ENCODE data around the gene EDEM3. TPM values are rescaled to one million over a fixed set of nuclear protein-coding genes. Genes with fewer than 3 reads are reported as not detected.

Gene EDEM3
- total and polyA plus RNA-seq, 9 donors: 7.1 to 22.7 (median 18.5) TPM

DNA sequence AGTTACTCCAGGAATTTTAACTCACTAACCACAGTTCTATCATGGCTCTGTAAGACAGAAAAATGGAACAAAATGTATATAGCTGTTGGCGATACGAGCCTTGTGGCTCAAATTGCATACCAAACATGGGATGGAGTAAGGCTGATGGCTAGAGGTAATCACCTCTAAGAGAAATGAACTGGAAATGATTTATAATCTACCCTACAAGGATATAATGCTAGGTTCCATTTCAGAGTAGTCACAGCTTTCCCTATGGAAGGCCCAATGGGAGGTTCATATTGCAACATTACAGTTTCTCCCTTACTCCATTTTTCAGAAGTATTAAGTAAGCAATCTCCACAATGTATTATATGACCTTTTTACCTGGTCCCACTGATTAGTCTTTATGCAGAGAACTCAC, 61.6 kb downstream of the EDEM3 start:
- WGBS, 3 donors: 97 to 98% (median 98%) methylated on average over 2 of the region's 2 CpGs
- TF ChIP-seq POLR2A (IDR thresholded peaks at IDR 0.05) (no peak), EP300 (IDR thresholded peaks at IDR 0.05) (no peak)
- TF ChIP-seq, protein P1, sequence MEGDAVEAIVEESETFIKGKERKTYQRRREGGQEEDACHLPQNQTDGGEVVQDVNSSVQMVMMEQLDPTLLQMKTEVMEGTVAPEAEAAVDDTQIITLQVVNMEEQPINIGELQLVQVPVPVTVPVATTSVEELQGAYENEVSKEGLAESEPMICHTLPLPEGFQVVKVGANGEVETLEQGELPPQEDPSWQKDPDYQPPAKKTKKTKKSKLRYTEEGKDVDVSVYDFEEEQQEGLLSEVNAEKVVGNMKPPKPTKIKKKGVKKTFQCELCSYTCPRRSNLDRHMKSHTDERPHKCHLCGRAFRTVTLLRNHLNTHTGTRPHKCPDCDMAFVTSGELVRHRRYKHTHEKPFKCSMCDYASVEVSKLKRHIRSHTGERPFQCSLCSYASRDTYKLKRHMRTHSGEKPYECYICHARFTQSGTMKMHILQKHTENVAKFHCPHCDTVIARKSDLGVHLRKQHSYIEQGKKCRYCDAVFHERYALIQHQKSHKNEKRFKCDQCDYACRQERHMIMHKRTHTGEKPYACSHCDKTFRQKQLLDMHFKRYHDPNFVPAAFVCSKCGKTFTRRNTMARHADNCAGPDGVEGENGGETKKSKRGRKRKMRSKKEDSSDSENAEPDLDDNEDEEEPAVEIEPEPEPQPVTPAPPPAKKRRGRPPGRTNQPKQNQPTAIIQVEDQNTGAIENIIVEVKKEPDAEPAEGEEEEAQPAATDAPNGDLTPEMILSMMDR (IDR thresholded peaks at IDR 0.05): no peak
- Histone ChIP-seq H3K4me3 (no peak overlapping the region), H3K36me3 (no peaks in the 10 kb centered on the region), H3K9me3 (no peaks in the 10 kb centered on the region), H3K4me1 (ENCODE audit: insufficient read depth) (no peaks in the 10 kb centered on the region), H3K27me3 (peaks cover 3% of the 10 kb centered on the region), H3K27ac (no peak overlapping the region)
- intact Hi-C loops (cut with DNase I): no loop called here
- DNase-seq: no peak

DNA sequence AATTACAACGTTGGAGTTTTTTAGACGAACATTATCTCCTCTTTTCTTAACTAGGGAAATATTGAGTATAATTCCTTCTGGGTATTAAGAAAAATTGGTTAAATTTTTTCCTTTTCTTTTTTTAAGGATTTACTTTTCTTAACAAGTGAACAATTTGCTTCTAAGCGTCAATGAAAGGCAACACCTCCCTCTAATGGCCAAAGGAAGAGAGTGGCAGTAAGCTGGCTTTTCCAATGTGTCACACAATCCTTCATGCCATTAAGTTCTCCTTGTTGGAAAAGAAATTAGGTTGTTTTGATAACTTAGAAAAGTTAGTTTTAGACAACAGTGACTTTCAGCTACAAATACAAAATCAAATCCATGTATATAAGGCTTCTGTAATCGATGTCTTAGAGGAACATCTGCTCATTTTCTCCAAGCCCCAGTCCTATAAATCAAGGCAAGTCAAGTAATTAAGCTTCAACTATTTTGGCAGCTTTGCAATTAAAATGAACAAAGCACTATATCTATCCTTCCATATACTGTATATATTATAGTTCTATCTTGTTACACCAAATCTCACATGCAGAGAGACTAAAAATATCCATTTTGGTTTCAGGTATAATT, 62.8 kb downstream of the EDEM3 start:
- TF ChIP-seq, protein P1 (IDR thresholded peaks at IDR 0.05): peak; percentile 43 to 62 (median 61)
- no peak for TF ChIP-seq EP300 (IDR thresholded peaks at IDR 0.05)
- WGBS, 3 donors: 8 to 9% (median 9%) methylated on average over 4 of the region's 4 CpGs
- no peak overlapping the region for H3K4me3 ChIP-seq
- H3K27ac ChIP-seq: no peak overlapping the region
- intact Hi-C loops (cut with DNase I): no loop called here
- H3K27me3 ChIP-seq: no peaks in the 10 kb centered on the region
- DNase-seq: no peak
- H3K9me3 ChIP-seq: no peaks in the 10 kb centered on the region
- H3K4me1 ChIP-seq (ENCODE audit: insufficient read depth): no peaks in the 10 kb centered on the region
- H3K36me3 ChIP-seq: no peaks in the 10 kb centered on the region

DNA sequence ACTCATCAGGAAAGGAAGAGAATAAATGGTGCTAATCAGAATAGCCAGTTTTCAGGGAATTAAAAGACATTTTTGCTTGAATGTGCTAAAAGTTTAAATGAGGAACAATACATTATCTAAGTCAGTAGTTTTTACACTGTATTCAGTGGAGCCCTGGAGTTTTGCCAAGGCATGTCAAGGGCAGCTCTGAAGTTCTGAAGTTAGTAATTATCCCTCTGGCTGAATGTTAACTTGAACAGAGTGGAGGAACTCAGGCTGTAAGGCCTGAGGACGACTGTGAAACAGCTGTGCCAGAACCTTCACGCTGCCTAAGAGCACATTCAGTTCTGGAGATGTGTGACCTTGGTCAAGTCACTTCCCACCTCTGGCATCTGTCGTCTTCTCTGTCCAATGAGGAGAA, 68.1 kb downstream of the EDEM3 start:
- Histone ChIP-seq H3K4me1 (ENCODE audit: insufficient read depth) (no peaks in the 10 kb centered on the region), H3K4me3 (no peak overlapping the region), H3K27ac (no peak overlapping the region), H3K9me3 (no peaks in the 10 kb centered on the region), H3K27me3 (no peaks in the 10 kb centered on the region), H3K36me3 (no peaks in the 10 kb centered on the region)
- 20 to 43% (median 36%) methylated on average over 3 of the region's 3 CpGs for WGBS, 3 donors
- intact Hi-C loops (cut with DNase I): loop anchor here in 2 of 4 donors (10.0 kb wide), 2 partner anchors 462 to 612 kb away; no protein-coding TSS in a partner anchor
- TF ChIP-seq POLR2A (IDR thresholded peaks at IDR 0.05): no peak
- TF ChIP-seq, protein P1 (IDR thresholded peaks at IDR 0.05): no peak
- TF ChIP-seq EP300 (IDR thresholded peaks at IDR 0.05): no peak
- peak in 1 of 5 donors; percentile 25 for DNase-seq

DNA sequence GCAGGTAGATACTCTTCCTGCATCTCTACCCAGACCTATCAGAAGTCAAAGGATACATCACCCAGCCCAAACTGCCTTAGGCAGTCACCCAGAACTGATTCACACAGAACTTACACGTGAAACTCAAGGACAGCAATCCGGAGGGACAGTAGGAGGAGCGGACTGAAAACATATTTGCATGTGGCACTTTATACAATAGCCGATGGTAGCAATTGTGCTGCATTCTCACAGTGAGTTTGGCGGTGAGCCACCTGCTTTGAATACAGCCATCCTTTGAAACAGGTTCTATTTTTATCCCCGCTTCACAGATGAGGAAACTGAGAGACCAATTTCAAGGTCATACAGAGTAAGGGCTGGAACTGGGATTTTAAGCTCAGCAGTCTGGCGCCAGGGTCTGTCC, 69.5 kb downstream of the EDEM3 start:
- DNase-seq: no peak
- H3K4me1 ChIP-seq (ENCODE audit: insufficient read depth): no peaks in the 10 kb centered on the region
- intact Hi-C loops (cut with DNase I): loop anchor here in 2 of 4 donors (10.0 kb wide), 2 partner anchors 460 to 610 kb away; no protein-coding TSS in a partner anchor
- WGBS, 3 donors: 71 to 79% (median 74%) methylated on average over 7 of the region's 7 CpGs
- H3K4me3 ChIP-seq: no peak overlapping the region
- H3K27ac ChIP-seq: no peak overlapping the region
- no peaks in the 10 kb centered on the region for H3K27me3 ChIP-seq
- no peak for TF ChIP-seq EP300 (IDR thresholded peaks at IDR 0.05)
- TF ChIP-seq, protein P1 (IDR thresholded peaks at IDR 0.05): no peak
- TF ChIP-seq POLR2A (IDR thresholded peaks at IDR 0.05): no peak
- H3K36me3 ChIP-seq: no peaks in the 10 kb centered on the region
- no peaks in the 10 kb centered on the region for H3K9me3 ChIP-seq
